ENCODE measurements around the gene CCDC24.

DNA sequence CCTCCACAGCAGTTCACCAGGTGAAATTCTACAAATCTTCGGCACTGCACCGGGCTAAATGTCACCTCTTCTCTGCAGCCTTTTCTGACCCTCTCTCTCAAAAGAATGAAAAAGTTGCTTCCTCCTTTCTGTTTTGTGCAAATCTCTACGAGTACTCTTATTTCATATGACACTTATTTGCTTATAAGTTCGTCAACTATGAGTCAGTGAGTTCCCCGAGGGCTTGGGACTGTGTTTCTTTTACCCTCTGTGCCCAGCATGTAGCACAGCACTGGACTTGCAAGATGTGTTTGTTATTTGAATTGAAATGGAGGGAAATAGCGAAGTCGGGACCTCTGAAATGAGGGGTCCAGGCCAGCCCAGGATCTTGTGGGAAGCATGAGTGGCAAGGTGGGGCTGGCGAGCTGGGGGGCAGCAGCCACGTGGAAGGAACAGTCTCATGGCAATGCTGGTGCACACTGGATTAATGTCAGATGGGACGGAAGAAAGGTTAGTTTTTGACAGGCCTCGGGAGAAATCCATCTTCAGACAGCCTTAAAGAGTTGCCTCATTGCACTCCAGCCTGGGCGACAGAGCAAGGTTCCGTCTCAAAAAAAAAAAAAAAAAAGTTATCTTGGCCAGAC, 33.6 kb downstream of the CCDC24 start:
- TF ChIP-seq POLR2A (IDR thresholded peaks at IDR 0.05), result no peak
- TF ChIP-seq, protein P1, sequence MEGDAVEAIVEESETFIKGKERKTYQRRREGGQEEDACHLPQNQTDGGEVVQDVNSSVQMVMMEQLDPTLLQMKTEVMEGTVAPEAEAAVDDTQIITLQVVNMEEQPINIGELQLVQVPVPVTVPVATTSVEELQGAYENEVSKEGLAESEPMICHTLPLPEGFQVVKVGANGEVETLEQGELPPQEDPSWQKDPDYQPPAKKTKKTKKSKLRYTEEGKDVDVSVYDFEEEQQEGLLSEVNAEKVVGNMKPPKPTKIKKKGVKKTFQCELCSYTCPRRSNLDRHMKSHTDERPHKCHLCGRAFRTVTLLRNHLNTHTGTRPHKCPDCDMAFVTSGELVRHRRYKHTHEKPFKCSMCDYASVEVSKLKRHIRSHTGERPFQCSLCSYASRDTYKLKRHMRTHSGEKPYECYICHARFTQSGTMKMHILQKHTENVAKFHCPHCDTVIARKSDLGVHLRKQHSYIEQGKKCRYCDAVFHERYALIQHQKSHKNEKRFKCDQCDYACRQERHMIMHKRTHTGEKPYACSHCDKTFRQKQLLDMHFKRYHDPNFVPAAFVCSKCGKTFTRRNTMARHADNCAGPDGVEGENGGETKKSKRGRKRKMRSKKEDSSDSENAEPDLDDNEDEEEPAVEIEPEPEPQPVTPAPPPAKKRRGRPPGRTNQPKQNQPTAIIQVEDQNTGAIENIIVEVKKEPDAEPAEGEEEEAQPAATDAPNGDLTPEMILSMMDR (IDR thresholded peaks at IDR 0.05), result no peak
